GF-D8 (cell line): ENCODE data around the gene MCAT.
"Not testable (repeated sequence)": the region's sequence is repeated elsewhere in the genome, so short reads cannot be mapped to it uniquely, and the experiment has no call there.

Source experiments
- DNase-seq: peaks from one replicate; lab custom pipeline; 2025; lab: John Stamatoyannopoulos, UW

MCAT gene

DNA sequence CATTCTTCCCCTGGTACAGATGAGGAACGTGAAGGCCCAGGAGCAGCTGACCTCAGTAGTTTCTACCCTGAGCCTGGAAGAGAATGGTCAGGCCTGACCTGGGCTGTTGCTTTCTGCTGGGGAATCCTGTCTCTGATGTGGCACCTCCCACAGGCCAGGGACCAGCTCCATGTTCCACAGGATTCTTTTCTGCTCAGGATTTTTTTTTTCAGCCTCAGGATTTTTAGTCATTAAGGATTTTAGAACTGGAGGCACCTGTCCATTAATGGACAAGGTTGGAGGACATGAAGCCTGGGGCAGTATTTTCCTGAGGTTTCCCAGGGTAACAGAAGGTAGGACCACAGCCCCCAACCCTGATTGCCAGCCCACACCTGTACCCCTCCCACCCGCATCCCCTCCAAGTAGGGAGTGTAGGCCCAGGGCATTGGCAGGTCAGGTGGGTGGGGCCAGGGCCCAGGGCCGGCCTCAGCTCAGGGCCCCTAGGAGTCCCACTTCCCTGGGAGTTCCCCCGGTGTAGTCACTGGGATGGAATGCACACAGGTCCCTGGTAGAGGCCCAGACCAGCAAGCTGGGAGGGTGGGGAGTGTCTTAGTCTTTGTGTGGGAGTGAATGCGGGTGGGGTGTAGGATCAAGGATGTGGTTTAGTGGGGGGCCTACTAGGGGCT is 16.6 kb downstream of the MCAT start:
- no peak for DNase-seq

GRCh38 chr22:43118953-43119458 is 24.2 kb downstream of the MCAT start:
- DNase-seq = peak; percentile 74

- DNase-seq = no peak
These were observed 25.0 kb downstream of the MCAT start for GRCh38 chr22:43118024-43118849.

DNA sequence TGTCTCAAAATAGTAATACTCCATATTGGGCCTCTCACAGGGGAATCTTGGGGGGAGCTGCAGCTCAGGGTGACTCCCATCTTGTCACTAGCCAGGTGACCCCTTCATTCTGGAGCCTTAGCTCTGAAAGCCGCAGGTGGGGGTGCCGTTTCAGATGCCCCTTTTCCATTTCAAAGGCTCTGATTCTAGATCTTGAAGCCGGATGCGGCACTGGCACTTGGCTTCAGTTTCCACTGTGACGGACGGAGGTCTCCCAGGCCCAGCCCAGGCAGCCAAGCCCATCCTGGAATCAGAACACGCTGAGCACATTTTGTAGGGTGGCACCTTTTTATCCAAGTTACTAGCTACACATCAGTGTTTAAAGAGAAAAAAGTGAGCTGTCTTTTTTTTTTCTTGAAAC is 26.3 kb downstream of the MCAT start:
- no peak for DNase-seq

- no peak for DNase-seq
These were observed 28.2 kb downstream of the MCAT start for GRCh38 chr22:43114958-43115357.

DNA sequence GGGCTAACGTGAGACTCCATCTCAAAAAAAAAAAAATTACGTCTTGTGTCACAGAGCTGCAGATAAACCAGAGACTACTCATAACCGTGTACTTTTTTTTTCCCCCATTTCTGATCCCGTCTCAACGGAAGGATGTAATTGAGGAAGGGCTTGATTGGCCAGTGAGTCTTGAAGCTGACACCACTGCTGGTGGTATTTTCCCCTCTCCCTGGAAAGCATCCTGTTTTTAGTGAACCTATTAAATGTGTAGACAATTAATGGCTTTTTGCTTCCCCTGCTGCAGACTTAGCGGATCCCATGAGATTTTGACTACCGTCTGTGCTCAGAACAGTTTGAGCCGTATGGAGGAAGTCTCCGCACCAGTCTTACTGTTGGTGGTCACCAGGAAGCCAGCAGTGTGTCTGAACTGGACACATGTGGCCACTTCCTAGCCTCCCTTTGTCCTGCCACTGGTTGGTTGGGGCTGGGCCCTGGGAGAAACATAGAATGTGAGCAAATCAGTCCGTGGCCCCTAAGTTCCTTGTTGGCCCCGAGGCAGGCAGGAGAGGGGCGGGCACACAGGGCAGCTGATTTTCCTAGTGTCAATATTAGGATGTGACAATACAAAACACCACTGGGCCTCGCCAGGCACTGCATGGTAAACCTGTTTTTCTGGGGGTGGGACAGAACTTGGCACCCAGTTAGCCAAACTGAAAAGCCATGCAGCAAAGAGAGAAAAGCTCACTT is 29.5 kb downstream of the MCAT start:
- peak; percentile 27 for DNase-seq

DNA sequence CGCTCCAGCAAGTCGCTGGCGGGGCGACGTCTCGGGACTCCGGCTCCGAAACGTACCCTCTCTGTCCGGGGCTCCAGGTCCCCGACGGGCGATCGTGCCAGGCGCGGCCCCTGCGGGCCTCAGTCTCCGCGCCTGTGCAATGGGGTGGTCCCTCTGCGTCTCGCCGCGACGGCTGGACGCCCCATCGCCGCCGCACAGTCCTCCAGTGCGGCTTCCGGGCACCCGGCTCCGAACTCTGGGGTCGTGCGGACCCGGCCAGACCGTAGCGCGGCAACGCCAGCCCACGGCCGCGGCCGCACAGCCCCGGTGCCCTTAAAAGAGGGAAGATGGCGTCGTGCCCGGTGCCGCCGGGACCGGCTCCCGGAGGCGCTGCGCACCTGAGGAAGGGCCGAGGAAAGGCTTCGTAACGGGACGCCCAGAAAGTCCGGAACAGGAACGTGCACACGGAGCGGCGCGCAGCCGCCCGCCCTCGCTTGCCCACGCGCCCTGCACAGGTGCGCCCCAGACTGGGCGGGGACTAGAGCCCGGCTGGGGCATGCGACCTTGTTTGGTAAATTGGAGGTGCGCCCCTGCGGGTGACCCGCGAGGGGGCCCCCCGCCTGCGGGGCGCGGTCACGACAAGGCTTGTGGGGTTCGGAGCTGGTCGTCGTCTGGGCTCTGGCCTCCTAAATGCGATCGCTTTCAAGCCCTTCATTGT is 32.1 kb downstream of the MCAT start:
- no peak for DNase-seq

DNA sequence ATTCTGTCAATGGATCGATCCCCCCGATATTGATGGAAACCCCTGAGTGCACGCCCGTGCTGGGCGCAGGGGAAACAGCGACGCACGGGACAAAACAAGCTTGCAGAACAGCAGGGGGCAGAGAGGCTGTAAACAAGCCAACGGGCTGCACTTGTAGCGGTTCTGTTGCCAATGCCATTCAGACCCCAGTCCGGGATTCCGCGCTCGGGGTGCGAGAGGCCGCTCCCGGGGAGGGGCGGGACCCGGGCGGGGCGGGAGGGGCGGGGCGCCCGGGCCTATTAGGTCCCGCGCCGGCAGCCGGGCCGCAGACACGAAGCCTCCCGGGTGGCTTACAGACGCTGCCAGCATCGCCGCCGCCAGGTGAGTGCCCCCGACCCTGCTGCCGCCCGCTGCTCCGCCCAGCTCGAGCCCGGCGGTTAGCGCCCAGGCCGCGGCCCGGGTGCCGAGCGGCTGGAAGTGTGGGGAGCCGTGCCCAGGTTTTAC is 32.7 kb downstream of the MCAT start, which contains the start of gene BIK:
TSS of gene BIK (plus strand) at position 307 of the 483 bp plus-strand sequence. CDS start 13,273 bp downstream, outside the sequence.
- peak; percentile 45 for DNase-seq

- DNase-seq = no peak
These were observed 33.2 kb downstream of the MCAT start for GRCh38 chr22:43109921-43110443.

DNA sequence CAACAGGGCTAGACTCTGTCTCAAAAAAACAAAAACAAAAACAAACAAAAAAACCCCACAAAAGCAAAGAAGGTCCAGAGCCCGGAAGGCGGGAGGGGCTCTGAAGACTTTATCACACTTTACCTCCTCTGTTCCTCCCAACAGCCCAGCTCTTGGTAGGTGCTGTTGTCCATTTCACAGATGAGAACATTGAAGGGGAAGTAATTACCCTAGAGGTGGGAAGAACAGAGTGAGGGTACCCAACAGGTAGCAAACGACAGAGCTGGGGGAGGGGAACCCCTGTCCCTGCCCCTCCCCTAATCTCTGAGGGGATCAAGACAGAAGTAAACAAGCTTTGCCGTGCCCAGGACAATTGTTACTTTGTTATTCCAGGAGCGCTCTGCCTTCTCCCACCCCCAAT is 33.7 kb downstream of the MCAT start:
- DNase-seq = no peak

DNA sequence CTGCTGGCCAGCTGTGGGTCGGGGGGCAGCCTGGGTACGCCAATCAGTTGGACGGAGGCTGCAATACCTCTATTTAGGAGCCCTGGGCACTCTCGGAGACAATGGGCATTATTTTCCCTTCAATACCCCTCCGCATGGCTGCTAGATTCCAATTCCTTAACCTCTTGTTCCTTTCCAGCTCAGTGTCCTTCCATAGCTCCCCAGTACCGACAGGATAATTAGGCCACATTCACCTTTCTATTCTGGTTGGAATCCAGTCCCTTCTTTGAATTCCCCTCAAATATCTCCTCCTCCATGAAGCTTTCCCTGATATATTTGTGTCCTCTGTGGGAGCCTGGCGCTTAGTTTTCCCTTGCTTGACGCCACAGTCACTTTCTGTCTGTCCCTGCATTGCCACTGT is 36.9 kb downstream of the MCAT start:
- no peak for DNase-seq

GRCh38 chr22:43104950-43105349 is 38.2 kb downstream of the MCAT start:
- DNase-seq = not testable (repeated sequence)

- not testable (repeated sequence) for DNase-seq
These were observed 39.1 kb downstream of the MCAT start for GRCh38 chr22:43104056-43104625.

DNA sequence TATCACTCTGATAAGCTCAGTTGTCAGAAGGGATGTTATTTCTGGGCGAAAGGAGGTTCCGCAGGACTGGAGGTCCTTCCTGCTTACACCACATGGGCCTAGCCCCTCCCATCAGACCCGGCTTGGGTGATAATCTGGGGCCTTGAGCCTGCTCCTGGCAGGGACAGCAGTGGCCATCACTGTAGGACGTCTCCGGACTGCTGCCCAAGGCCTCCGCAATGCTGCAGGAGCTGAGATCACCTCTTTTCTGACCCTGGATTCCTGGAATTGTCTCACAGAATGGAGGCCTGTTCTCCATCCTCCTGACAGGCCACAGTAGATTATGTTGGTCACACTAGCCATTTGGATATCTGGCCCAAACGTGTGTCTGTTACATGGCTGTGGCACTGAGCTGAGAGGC is 41.9 kb downstream of the MCAT start:
- DNase-seq = no peak

- DNase-seq = no peak
These were observed 43.0 kb downstream of the MCAT start for GRCh38 chr22:43100225-43100624.

DNA sequence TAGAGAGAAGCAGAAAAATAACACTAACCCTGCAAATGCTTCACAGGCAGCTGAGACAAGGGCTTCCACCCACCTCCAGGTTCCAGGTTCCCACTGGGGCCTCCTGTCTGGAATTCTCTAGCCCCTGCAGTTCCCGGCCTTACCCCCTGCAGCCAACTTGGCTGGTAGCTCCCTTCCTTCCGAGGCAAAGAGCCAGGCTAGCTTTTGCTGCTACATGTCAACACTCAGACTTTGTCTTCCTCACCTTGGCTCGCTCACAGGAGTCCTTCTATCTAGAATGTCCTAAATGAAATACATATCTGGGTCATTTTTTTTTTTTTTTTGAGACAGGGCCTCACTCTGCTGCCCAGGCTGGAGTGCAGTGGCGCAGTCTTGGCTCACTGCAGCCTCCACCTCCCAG is 44.1 kb downstream of the MCAT start:
- DNase-seq = no peak

DNA sequence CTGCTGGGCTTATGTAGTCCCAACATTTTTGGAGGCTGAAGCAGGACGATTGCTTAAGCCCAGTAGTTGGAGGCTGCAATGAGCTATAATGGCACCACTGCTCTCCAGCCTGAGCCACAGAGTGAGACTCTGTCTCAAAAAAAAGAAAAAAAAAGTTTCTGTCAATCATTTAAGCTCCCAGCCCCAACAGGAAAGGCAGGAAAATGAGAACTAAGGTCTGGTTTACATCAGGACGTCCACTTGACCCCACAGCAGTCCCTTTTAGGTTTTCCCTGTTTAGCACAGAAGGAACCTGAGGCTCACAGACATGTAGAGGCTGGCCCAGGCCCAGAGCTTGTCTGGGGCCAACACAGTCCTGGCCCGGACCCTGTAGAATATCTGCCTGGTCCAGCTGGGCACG is 44.8 kb downstream of the MCAT start:
- no peak for DNase-seq

DNA sequence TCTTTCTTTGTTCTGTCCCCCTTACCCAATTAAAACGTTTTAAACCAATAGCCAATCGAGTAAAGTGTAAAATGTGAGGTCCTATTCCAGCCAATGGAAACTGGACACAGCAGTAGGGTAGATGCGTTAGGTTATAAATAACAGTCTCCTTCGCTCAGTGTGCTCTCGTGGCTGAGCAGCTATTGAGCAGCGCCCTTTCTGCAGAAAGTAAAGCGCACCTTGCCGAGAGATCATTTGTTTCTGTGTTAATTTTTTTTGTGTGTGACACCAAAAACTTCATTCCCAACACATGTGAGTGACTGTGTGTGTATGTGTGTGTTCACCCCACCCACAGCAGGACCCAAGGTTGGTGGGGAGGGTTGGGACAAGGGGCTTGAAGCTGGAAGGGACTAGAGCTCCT is 46.8 kb downstream of the MCAT start:
- DNase-seq = no peak

GRCh38 chr22:43094551-43094950 is 48.6 kb downstream of the MCAT start:
- no peak for DNase-seq

DNA sequence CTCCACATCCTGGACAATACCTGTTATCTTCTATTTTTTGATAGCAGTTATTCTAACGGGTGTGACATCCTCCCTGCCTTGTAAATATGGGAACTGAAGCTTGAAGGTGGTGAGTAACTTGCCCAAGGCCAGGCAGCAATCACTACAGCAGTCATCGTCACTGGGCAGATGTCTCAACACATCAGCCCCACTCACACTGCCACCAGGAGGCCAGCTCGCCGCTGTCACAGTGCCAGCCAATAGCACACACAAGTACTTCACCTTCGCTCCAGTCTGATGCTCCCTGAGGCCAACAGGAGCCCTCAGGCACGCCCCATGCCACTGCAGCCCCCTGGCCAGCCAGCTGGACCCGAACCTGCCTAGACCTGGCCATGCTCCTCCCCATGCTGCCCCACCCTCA is 49.1 kb downstream of the MCAT start:
- peak; percentile 17 for DNase-seq

- peak; percentile 36 for DNase-seq
These were observed 51.1 kb downstream of the MCAT start for GRCh38 chr22:43092085-43092484.
